Endothelial cell of umbilical vein (primary cell): Measurements from ENCODE around the gene ZNF474. TPM values are rescaled to one million over a fixed set of nuclear protein-coding genes. Genes with fewer than 3 reads are reported as not detected.

Experiments used
- BruUV-seq: library from RNA; stranded (reverse); fragments of 400-500 nt; replicated peaks from 2 replicates; lab custom pipeline; 2021; lab: Mats Ljungman, UMichigan
- CTCF ChIA-PET: fragments of 300-600, 350-600 bp; sonication (Branson Sonifier 250); formaldehyde crosslinking; loops from one replicate; lab custom pipeline; 2021; ENCODE audit warnings: antibody characterized with exemption, inconsistent platforms; lab: Charles Lee
- POLR2A ChIA-PET: fragments of 300-600, 350-600 bp; sonication (Branson Sonifier 250); formaldehyde crosslinking; loops from one replicate; lab custom pipeline; 2021; ENCODE audit warnings: antibody characterized with exemption, inconsistent platforms; lab: Charles Lee
- DNase-seq: peaks from one replicate; pipeline ENCODE4 v3.0.0-alpha.2; 2011; ENCODE audit warnings: low read depth, low spot score
- FAIRE-seq: peaks from 2 replicates; lab custom pipeline; 2011; peaks lifted over from hg19 to GRCh38; lab: Jason Lieb, UNC
- H2AFZ ChIP-seq: 2 replicates; pipeline ENCODE4 v1.6.0; 2012; ENCODE audit warnings: low read depth, low read length, control low read depth, inconsistent platforms
- H3K27ac ChIP-seq: 2 replicates; pipeline ENCODE4 v1.5.1; 2011; ENCODE audit warnings: low read depth, mild to moderate bottlenecking, control low read depth, low read length, moderate library complexity; ENCODE audit not compliant: insufficient read depth
- H3K27me3 ChIP-seq, 2 experiments: 2 replicates each; pipeline versions ENCODE4 v1.6.0 to v1.6.1; 2011; ENCODE audit warnings: low read length in 2 of 2, mixed read lengths in 1 of 2; ENCODE audit not compliant: control insufficient read depth in 2 of 2, insufficient read depth in 2 of 2
- H3K36me3 ChIP-seq, 2 experiments: 2 replicates in 1 of 2; 3 replicates in 1 of 2; pipeline ENCODE4 v1.5.1; 2011; ENCODE audit warnings: low read length in 2 of 2, mild to moderate bottlenecking in 1 of 2, moderate library complexity in 1 of 2; ENCODE audit not compliant: control insufficient read depth in 2 of 2, insufficient read depth in 2 of 2; ENCODE audit errors: extremely low read depth in 1 of 2
- H3K4me1 ChIP-seq: 3 replicates; pipeline ENCODE4 v1.5.1; 2011; ENCODE audit warnings: mild to moderate bottlenecking, low read length; ENCODE audit not compliant: control insufficient read depth, insufficient read depth; ENCODE audit errors: extremely low read depth
- H3K4me2 ChIP-seq: 2 replicates; pipeline ENCODE4 v1.6.1; 2011; ENCODE audit warnings: low read length, control low read depth, mixed read lengths; ENCODE audit not compliant: insufficient read depth
- H3K4me3 ChIP-seq, 3 experiments: fragments of 200-600 bp in 1 of 3; sonication (generic), shearing (Covaris generic) in 1 of 3; replicated peaks in 1 of 3; 2 replicates each; pipeline ENCODE4 v1.5.1; 2011 to 2016; ENCODE audit warnings: control low read depth in 3 of 3, low read length in 3 of 3, mild to moderate bottlenecking in 2 of 3, inconsistent platforms in 1 of 3, low read depth in 1 of 3, moderate library complexity in 1 of 3; ENCODE audit not compliant: insufficient read depth in 1 of 3
- H3K79me2 ChIP-seq: 2 replicates; pipeline ENCODE4 v1.6.0; 2012; ENCODE audit warnings: low read length, inconsistent platforms; ENCODE audit not compliant: control insufficient read depth, insufficient read depth
- H3K9ac ChIP-seq: replicated peaks from 2 replicates; pipeline ENCODE3; 2011; ENCODE audit warnings: low read length, control low read depth; ENCODE audit not compliant: insufficient read depth; ENCODE audit errors: extremely low read depth
- H3K9me1 ChIP-seq: replicated peaks from 3 replicates; pipeline ENCODE4 v1.6.0; 2011; ENCODE audit warnings: mild to moderate bottlenecking, low read length; ENCODE audit not compliant: control insufficient read depth, insufficient read depth; ENCODE audit errors: extremely low read depth
- H3K9me3 ChIP-seq: replicated peaks from 2 replicates; pipeline ENCODE4 v1.5.1; 2012; ENCODE audit warnings: low read length, inconsistent platforms; ENCODE audit not compliant: control insufficient read depth, insufficient read depth
- H4K20me1 ChIP-seq: replicated peaks from 2 replicates; pipeline ENCODE3; 2011; ENCODE audit warnings: mild to moderate bottlenecking, low read length; ENCODE audit not compliant: control insufficient read depth, insufficient read depth; ENCODE audit errors: extremely low read depth
- EZH2 ChIP-seq: IDR thresholded peaks from 2 replicates; pipeline ENCODE4 v1.6.1; 2012; ENCODE audit warnings: borderline replicate concordance, low read depth, mild to moderate bottlenecking, moderate library complexity, low read length, inconsistent platforms; ENCODE audit not compliant: severe bottlenecking
- FOS ChIP-seq: IDR thresholded peaks from 2 replicates; pipeline ENCODE4 v1.6.1; 2011; ENCODE audit warnings: mild to moderate bottlenecking, low read length, moderate library complexity, borderline replicate concordance; ENCODE audit not compliant: insufficient read depth
- GATA2 ChIP-seq: IDR thresholded peaks from 2 replicates; pipeline ENCODE4 v1.7.0; 2011; ENCODE audit warnings: low read depth, mild to moderate bottlenecking, moderate library complexity, mixed read lengths, low read length; ENCODE audit not compliant: insufficient read length, insufficient read depth
- JUN ChIP-seq: IDR thresholded peaks from 2 replicates; pipeline ENCODE4 v1.6.1; 2011; ENCODE audit warnings: borderline replicate concordance, low read depth; ENCODE audit not compliant: insufficient read length, insufficient read depth
- MYC ChIP-seq: IDR thresholded peaks from one replicate; pipeline ENCODE4 v1.6.1; 2011; ENCODE audit warnings: mild to moderate bottlenecking, low read depth, low read length
- POLR2A ChIP-seq: IDR thresholded peaks from 2 replicates; pipeline ENCODE4 v1.6.1; 2012; ENCODE audit warnings: low read depth, mild to moderate bottlenecking, control low read depth, low read length
- POLR2AphosphoS5 ChIP-seq: IDR thresholded peaks from 2 replicates; pipeline ENCODE4 v1.6.1; 2012; ENCODE audit warnings: low read depth, mild to moderate bottlenecking, control low read depth, low read length, moderate library complexity; ENCODE audit not compliant: insufficient read depth
- dilution Hi-C: fragments of 300-500 bp; cut with MboI; formaldehyde crosslinking; loops from one replicate; pipeline ENCODE4 v1.15.0; 2019; ENCODE audit warnings: low sequenced_read_pairs; ENCODE audit not compliant: extremely low pct_ligation_motif_present
- intact Hi-C: fragments of 100-400 bp; cut with micrococcal nuclease; formaldehyde crosslinking; loops from one replicate; pipeline ENCODE4 v1.10.0; 2022
- polyA plus RNA-seq, 4 experiments: library from polyadenylated mRNA; depleted of rRNA in 3 of 4; stranded (reverse) in 3 of 4; unstranded in 1 of 4; fragments of >200 nt; gene quantifications; 2 replicates each; pipeline versions ENCODE4 v1.2.1 to v1.2.3, GENCODE V29; 2011 to 2012; ENCODE audit warnings: missing spikeins in 1 of 4
- total RNA-seq: library from RNA; stranded (reverse); gene quantifications from 2 replicates; pipeline ENCODE4 v1.2.3, GENCODE V29; 2021
- TF ChIP-seq, protein P1 (sequence below): IDR thresholded peaks from 2 replicates; pipeline ENCODE4 v1.6.1; 2011; ENCODE audit not compliant: insufficient read depth, insufficient read length
- TF ChIP-seq, protein P2 (sequence below), 2 donors: IDR thresholded peaks; 1 replicate in 1 of 2; 2 replicates in 1 of 2; pipeline ENCODE4 v1.5.1; 2011; ENCODE audit warnings: low read length in 2 of 2, mild to moderate bottlenecking in 2 of 2, moderate library complexity in 2 of 2, control low read depth in 1 of 2, inconsistent platforms in 1 of 2, low read depth in 1 of 2; ENCODE audit not compliant: insufficient read depth in 1 of 2; ENCODE audit errors: extremely low read depth in 1 of 2

The ZNF474 gene
- total and polyA plus RNA-seq, 2 donors (not counting 3 experiments of a cell fraction or from before 2014, with no cell fraction given), result 0.03 TPM; not detected in 1

DNA sequence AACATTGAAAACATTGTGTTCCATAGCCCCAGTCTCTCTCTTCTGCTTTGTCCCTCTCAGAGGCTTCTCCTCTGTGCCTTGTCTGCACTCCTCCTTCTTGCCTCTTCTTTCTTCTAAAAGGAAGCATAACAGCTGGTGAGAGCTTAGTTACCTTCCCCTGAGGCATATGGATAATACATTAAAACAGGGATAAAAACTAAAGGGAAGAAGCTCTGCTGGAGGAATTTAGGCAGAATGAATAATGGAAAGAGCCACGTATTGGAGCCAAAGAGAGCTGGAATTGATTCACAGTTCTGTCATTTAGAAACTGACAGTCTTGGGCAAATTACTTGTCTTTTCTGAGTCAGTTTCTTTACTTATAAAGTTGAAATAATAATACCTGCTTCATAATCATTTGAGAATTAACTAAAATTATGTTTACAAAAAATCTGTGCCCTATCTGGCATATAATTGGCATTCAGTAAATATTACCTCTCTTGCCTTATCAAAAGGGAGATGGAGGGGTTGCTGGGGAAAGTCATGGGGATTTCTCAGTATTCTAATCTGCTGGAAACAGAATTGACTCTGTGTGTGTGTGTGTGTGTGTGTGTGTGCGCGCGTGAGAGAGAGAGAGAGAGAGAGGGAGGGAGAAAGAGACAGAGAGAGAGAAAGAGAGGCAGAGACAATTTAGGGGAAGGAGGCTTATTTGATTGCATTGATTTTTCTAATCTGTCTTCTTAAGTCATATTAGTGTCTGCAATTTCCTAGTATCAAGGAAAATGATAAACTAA lies 20.2 kb downstream of the ZNF474 start:
- H2AFZ ChIP-seq, result no peak overlapping the region

More for the DNA sequence above, 20.2 kb downstream of the ZNF474 start:
- H3K4me1 ChIP-seq, result peaks cover under 1% of the 10 kb centered on the region
- no peaks in the 10 kb centered on the region for H3K79me2 ChIP-seq
- no peak for FAIRE-seq
- TF ChIP-seq POLR2A, result no peak
- no peak for TF ChIP-seq FOS
- TF ChIP-seq, protein P1, sequence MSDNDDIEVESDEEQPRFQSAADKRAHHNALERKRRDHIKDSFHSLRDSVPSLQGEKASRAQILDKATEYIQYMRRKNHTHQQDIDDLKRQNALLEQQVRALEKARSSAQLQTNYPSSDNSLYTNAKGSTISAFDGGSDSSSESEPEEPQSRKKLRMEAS, result no peak
- TF ChIP-seq GATA2, result no peak
- TF ChIP-seq MYC, result no peak
- TF ChIP-seq POLR2AphosphoS5, result no peak
- TF ChIP-seq JUN, result no peak
- TF ChIP-seq, protein P2, sequence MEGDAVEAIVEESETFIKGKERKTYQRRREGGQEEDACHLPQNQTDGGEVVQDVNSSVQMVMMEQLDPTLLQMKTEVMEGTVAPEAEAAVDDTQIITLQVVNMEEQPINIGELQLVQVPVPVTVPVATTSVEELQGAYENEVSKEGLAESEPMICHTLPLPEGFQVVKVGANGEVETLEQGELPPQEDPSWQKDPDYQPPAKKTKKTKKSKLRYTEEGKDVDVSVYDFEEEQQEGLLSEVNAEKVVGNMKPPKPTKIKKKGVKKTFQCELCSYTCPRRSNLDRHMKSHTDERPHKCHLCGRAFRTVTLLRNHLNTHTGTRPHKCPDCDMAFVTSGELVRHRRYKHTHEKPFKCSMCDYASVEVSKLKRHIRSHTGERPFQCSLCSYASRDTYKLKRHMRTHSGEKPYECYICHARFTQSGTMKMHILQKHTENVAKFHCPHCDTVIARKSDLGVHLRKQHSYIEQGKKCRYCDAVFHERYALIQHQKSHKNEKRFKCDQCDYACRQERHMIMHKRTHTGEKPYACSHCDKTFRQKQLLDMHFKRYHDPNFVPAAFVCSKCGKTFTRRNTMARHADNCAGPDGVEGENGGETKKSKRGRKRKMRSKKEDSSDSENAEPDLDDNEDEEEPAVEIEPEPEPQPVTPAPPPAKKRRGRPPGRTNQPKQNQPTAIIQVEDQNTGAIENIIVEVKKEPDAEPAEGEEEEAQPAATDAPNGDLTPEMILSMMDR (IDR thresholded peaks at IDR 0.05; ENCODE audit: extremely low read depth in 1 of 2, insufficient read depth in 1 of 2, low read depth in 1 of 2, low read length in 2 of 2), result no peak
- TF ChIP-seq EZH2, result no peak
- ChIA-PET POLR2A (no interaction called here), CTCF (interaction anchor here (1.4 kb wide), 1 partner anchor 14 kb away, joined by 3 read pairs; no protein-coding TSS in a partner anchor)
- no peaks in the 10 kb centered on the region for H4K20me1 ChIP-seq
- no peak overlapping the region for H3K4me2 ChIP-seq
- H3K27ac ChIP-seq, result no peak overlapping the region
- no peaks in the 10 kb centered on the region for H3K27me3 ChIP-seq
- no peak for DNase-seq
- no peaks in the 10 kb centered on the region for H3K36me3 ChIP-seq
- intact Hi-C loops, result no loop called here
- dilution Hi-C loops, result no loop called here
- no peak overlapping the region for H3K4me3 ChIP-seq
- no peaks in the 10 kb centered on the region for H3K9me1 ChIP-seq
- no peak overlapping the region for H3K9ac ChIP-seq
- H3K9me3 ChIP-seq, result no peaks in the 10 kb centered on the region
- BruUV-seq, result no TSS peak
